GM21515 (cell line): ENCODE results near the gene C6orf141.

ENCODE experiments used
- ATAC-seq: cut with Tn5 transposase; IDR thresholded peaks from one replicate; pipeline ENCODE4 v1.9.1; 2021; ENCODE audit not compliant: unreplicated experiment

Gene C6orf141

DNA sequence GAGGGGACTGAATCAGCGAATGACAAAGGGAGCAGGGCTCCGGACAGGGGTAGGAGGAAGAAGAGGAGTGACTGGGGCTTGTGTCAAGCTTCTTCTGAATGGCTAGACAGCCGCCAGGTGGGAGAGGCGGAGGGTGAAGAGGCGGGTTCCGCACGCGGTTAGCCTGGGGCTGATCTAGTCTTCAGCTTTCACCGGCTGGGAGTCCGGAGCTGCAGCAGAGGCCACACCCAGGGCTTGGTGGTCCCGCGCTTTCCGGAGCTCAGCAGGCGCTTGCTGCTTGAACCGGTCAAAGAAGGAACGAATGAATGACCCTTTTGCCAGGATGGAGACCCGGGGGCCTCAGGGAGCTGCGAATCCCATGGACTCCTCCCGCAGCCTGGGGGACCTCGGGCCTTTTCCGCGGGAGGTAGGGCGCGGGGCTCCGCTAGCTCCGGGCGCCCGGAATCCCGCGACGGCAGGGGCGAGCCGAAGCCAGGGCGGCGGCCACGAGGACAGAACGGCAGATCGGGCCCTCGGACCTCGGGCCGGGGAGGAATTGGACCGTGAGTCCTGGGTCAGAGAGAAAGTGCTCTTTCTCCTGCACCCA is at the start of gene C6orf141:
Gene C6orf141 (plus strand): TSS at position 177 of the 586 bp plus-strand sequence. CDS start 125 bp downstream, at position 302.
- peak; percentile 74 for ATAC-seq

DNA sequence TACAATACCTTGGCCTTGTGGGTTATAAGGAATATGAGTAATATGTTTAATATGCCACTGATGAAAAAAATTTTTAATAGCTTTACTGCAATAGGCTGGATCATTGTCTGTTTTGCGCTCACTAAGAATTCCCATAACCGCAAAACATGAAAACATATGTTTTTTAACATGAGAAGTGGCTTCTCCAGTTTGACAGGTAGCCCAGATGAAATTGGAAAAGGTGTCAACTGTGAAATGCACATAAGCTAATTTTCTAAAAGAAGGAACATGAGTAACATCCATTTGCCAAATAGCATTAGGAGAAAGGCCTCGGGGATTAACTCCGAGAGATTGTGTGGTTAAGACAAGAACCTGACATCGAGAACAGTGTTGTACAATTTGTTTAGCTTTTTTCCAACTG is 45.8 kb upstream of the C6orf141 start:
- ATAC-seq = no peak

DNA sequence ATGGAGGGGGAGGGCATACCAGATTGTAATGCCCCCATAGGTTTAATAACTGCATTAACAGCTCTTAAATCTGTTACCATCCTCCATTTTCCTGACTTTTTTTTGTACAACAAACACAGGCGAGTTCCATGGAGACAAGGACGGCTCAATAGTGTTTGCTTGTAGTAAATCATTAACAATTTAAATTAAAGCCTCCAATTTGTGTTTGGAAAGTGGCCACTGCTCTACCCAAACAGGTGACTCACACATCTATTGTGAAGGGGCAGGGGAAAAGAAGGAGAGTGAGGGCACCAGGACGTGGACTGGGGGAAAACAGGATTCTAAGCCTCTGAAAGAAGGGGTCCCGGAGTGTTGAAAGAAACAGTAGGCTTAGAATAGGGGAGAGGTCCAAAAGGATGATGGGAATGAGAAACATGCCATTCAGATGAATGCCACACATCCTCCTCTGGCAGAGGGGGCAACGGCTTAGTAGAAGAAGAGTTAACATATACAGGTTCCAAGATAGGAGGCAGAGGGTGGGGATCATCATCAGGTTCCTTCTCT is 43.8 kb upstream of the C6orf141 start:
- ATAC-seq = no peak

DNA sequence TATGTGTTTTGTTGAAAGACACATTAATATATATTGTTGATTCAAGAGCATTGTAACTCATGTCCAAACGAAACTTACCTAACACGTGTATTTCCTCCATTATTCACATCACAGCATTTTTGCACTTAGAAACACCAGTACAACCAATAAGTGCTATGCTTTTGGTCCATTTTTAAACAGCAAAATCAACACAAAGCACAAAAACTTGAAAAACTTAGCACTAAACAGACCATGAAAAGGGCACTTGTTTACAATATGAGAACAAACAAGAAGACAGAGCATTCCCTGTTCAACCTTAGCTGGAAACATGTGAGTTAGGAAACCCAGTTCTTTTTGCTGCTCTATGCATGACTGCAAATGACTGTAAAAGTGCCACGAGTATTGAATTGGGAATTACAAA is 41.1 kb upstream of the C6orf141 start:
- no peak for ATAC-seq

DNA sequence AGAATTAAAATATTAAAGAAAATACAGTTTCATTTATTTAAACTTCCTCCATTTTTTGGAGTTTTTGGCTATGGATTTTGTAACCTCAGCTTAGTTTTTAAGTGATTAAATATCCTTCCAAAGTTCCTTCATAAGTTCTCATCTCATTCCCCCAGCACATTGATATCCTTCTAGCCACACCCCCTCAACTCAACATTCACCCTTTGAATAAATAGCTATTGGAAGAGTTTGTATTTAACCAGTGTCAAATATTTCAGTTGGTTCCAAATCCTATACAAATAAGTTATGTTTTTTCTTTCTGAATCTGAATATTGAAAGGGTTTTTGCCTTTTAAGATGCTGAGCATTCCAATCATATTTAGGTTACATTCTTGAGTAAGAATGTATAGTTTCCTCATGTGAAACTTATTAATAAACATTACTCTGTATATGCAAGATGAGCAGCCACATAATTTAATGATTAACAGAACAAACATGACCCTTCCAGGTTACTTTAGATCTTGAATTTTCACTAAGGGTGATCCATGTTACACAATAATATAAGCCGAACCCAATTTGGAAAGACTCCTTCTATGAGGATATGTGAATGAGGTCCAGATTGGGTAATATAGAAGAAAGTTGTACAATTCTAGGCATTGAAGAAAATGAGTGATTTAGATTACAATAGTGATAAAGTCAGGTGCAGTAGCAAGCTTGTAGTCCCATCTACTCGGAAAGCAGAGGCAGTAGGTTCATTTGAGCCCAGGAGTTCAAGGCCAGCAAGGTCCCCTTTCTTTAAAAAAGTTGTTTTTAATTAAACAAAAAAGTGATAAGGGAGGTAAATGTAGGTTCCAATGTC is 37.1 kb upstream of the C6orf141 start:
- ATAC-seq = no peak

DNA sequence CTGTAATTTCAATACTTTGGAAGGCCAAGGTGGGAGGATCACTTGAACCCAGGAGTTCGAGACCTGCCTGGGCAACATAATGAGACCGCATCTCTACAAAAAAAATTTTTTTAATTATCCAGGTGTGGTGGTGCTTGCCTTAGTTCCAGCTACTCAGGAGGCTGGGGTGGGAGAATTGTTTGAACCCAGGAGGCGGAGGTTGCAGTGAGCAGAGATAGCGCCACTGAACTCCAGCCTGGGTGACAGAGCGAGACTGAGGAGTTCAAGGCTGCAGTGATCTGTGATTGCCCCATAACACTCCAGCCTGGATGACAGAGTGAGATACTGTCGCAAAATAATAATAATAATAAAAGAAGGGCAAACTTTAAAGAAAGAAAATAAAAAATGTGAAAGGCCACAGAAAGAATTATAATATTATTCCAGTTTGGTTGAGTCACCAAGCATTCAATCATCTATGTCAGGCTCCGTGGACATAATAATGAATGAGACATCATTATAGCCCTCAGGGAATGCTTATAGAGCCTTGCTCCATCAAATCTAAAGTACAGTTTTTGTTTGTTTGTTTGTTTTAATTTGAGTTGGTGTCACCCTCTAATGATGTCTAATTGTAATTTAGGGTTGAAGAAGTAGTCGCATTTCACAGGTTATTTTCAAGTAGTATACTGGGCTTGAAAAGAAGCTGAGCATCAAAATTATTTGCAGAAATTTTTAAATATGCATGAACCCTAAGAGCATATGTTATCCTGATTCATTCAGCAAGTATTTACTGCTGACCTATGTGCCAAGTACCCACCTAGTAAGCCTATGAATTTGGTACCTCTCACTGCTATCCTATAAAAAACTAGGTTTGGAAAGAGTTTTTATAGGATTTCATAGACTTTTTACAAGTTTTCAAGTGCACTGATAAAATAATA is 35.6 kb upstream of the C6orf141 start:
- ATAC-seq = no peak

DNA sequence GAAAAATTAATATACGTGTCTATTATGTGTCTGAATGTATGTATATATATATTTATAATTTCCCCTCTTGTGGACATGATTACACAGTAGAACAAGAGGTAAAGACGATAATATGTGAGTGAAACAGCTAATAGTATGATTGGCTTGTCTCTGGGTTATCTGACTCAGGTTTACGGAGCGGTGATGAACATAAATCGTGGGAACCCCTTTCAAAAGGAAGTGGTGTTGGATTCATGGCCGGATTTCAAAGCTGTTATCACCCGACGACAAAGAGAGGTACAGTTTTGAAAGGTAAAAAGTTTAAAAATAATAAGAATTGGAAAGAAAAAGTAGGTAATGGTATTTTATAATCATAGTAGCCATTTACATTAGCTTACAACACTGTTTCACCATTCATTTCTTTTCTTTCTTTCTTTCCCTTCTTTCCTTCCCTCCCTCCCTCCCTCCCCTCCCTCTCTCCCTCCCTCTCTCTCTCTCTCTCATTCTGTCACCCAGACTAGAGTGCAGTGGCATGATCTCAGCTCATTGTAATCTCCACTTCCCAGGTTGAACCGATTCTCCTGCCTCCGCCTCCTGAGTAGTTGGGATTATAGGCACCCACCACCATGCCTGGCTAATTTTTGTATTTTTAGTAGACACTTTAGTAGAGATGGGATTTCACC is 34.9 kb upstream of the C6orf141 start:
- no peak for ATAC-seq

GRCh38 chr6:49516147-49516505 is 34.3 kb upstream of the C6orf141 start:
- no peak for ATAC-seq

DNA sequence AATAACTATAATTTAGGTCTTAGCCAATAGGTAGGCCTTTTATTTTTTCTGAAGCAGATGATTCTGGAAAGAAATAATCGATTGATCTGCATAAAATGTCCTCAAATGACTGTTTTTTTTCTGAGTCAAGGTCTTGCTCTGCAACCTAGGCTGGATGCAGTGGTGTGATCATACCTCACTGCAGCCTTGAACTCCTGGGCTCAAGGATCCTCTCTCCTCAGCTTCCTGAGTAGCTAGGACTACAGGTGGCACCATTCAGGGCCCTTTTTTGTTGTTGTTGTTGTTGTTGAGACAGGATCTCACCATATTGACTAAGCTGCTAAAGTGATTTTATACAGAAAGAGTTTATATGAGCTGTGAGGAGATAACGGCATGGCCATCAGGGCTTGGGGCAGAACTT is 32.5 kb upstream of the C6orf141 start:
- ATAC-seq = no peak

DNA sequence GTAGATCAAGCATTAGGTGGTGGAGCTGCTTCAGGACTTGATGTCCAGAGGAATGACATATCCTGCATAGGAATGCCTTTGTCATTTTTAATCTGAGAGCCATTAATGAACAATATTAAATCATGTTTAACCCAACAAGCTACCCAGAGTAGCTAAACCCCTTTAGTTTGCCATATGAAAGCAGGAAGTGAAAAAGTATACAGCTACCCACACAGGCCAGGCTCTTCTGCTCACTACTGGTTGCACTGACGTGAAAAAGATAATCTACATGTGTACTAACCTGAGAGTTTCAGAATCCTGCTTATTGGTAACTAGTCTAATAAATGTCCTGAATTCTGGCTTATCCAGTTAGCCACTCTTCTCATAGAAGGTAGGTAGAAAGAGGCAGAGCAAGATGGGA is 30.8 kb upstream of the C6orf141 start:
- ATAC-seq = peak; percentile 83

- no peak for ATAC-seq
Observed at GRCh38 chr6:49522710-49523593, 27.5 kb upstream of the C6orf141 start.

- ATAC-seq = no peak
Observed at GRCh38 chr6:49523901-49524300, 26.6 kb upstream of the C6orf141 start.

DNA sequence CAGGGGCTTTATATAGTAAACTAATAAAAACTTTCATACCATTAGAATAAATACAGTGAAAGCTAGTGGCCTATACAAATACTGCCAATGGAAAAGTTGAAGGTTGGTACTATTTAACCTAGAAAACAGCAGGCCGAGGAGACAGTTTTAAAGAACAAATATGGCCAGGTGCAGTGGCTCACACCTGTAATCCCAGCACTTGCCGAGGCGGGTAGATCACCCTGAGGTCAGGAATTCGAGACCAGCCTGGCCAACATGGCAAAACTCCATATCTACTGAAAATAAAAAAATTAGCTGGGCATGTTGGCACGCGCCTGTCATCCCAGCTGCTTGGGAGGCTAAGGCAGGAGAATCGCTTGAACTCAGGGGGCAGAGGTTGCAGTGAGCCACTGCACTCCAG is 25.9 kb upstream of the C6orf141 start:
- no peak for ATAC-seq

DNA sequence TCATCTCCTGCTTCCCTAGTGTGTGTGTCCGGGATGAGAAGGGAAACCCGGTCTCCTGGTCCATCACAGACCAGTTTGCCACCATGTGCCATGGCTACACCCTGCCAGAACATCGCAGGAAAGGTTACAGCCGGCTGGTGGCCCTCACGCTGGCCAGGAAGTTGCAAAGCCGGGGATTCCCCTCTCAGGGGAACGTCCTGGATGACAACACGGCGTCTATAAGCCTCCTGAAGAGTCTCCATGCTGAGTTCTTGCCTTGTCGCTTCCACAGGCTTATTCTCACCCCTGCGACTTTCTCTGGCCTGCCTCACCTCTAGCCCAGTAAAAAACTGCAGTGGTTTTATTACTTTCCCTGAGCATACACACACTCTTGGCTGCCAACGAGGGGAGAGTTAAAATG is 23.9 kb upstream of the C6orf141 start:
- no peak for ATAC-seq

DNA sequence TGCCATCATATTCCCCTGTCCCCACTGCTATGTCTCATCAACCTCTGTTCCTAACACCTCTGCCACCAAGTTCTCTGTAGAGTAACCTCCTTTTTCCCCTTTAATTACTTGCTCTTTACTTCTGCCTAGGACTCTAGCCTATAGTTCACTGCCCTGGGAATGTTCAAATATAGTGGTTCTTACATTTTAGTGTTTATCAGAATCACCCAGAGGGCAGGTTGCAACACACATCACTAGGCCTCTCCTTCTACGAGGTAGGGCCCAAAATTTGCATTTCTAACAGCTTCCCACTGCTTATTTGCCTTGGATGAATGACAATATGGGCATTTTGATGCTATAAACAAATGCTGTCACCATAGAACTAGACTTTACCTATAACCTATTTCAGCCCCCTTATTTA is 23.1 kb upstream of the C6orf141 start:
- no peak for ATAC-seq

- ATAC-seq = no peak
Observed at GRCh38 chr6:49528571-49528970, 21.9 kb upstream of the C6orf141 start.

DNA sequence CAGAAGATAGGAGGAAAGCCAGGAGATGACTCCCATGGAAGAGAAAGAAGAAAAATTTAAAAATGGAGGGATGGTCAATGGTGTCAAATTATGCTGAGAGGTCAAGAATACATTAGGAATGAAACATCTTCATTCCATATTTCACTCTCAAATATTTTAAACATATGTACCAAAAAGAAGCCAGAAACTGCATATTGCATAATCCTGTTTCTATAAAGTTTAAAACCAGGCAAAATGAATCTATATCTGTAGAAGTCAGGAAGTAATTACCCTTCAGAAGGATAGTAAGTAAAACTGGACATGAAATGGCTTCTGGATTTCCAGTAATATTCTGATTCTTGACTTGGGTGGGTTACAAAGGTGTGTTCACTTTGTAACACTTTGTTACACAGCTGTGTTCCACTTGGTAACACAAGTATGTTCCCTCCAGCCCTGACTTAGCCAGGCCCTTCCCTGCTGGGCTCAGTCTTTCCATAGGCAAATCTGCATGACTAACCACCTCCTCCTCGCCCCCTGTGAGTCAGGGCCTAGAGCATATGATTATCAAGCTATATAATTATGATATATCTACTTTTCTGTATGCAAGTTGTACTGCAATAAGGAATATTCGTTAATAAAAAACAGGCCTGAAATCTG is 20.2 kb upstream of the C6orf141 start:
- no peak for ATAC-seq

DNA sequence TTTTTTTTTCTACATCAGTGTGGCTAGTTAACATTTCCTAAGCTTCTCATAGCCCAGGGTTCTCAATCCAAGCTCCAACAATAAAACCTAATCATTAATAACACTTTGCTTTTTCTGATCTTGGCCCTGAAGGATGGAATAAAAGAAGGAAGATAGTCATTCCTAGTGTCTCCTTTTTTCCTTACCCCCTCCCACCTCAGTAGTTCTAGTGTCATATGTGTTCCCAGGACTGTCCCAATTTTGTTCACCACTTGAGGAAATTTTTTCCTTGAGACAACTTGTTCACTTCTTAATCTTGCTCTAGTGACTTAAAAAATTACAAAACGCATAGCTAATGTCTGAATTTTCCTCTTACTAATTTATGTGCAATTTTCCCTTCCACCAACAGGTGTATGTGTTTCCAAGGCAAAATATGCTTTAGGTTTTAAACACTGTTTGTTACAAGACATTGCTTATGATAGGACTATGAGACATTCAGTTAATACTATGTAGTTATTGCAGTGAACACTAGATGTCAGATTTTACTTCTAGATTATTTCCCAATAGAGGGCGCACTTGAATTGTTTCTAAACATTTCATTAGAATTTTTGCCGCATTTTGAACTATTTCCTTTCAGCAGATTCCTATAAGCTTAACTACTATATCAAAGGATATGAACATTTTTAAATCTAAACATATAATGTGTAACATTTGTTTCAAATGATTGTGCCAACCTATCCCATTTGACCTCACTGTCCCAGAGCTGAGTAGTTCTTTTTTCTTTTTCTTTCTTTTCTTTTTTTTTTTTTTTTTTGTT is 18.5 kb upstream of the C6orf141 start:
- ATAC-seq = peak; percentile 94

DNA sequence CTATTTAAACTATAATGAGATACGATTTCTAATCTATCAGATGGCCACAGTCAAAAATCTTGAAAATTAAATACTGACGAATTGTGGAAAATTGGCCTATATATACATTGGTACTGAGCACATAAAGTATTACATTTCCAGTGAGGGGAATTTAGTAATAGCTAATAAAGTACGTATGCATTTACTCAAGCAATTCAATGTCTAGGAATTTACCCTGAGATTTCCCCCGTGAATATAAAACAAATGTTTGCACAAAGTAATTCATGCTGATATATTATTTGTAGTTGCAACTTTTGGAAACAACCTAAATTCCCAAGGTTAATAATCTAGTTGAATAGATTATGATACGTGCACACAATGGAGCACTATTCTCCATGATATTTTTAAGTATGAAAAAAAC is 14.7 kb upstream of the C6orf141 start:
- no peak for ATAC-seq
